GM21390 (cell line): ENCODE results near the gene FOXI1.
"Not testable (repeated sequence)": the region's sequence is repeated elsewhere in the genome, so short reads cannot be mapped to it uniquely, and the experiment has no call there.

Experiments
- ATAC-seq: cut with Tn5 transposase; IDR thresholded peaks from one replicate; pipeline ENCODE4 v1.9.1; 2021; ENCODE audit not compliant: unreplicated experiment

The FOXI1 gene

GRCh38 chr5:170121321-170121720 is 15.6 kb downstream of the FOXI1 start:
- ATAC-seq = no peak

GRCh38 chr5:170126061-170126460 is 20.4 kb downstream of the FOXI1 start:
- ATAC-seq = no peak

GRCh38 chr5:170126626-170127025 is 20.9 kb downstream of the FOXI1 start:
- ATAC-seq = no peak

GRCh38 chr5:170131235-170131634 is 25.5 kb downstream of the FOXI1 start:
- no peak for ATAC-seq

- ATAC-seq = no peak
Observed at GRCh38 chr5:170132269-170132975, 26.7 kb downstream of the FOXI1 start.

GRCh38 chr5:170132976-170133448 is 27.3 kb downstream of the FOXI1 start:
- ATAC-seq = no peak

- no peak for ATAC-seq
Observed at GRCh38 chr5:170135796-170136490, 30.2 kb downstream of the FOXI1 start.

- ATAC-seq = no peak
Observed at GRCh38 chr5:170136506-170136905, 30.8 kb downstream of the FOXI1 start.

GRCh38 chr5:170137694-170138214 is 32.1 kb downstream of the FOXI1 start:
- ATAC-seq = no peak

- ATAC-seq = no peak
Observed at GRCh38 chr5:170138273-170138672, 32.6 kb downstream of the FOXI1 start.

GRCh38 chr5:170139786-170140335 is 34.2 kb downstream of the FOXI1 start:
- ATAC-seq = no peak

- not testable (repeated sequence) for ATAC-seq
Observed at GRCh38 chr5:170141196-170141595, 35.5 kb downstream of the FOXI1 start.

- no peak for ATAC-seq
Observed at GRCh38 chr5:170141636-170142035, 35.9 kb downstream of the FOXI1 start.

GRCh38 chr5:170142196-170142595 is 36.5 kb downstream of the FOXI1 start:
- ATAC-seq = no peak

- ATAC-seq = no peak
Observed at GRCh38 chr5:170143091-170143490, 37.4 kb downstream of the FOXI1 start.

GRCh38 chr5:170143710-170144109 is 38.0 kb downstream of the FOXI1 start:
- no peak for ATAC-seq

GRCh38 chr5:170144286-170145023 is 38.8 kb downstream of the FOXI1 start:
- no peak for ATAC-seq

GRCh38 chr5:170145462-170145861 is 39.8 kb downstream of the FOXI1 start:
- no peak for ATAC-seq

GRCh38 chr5:170147051-170147752 is 41.5 kb downstream of the FOXI1 start:
- ATAC-seq = no peak

- no peak for ATAC-seq
Observed at GRCh38 chr5:170147753-170148264, 42.1 kb downstream of the FOXI1 start.
